Gastroesophageal sphincter (tissue), 3 donors: ENCODE data around the gene SP8.

Experiments used
- EP300 ChIP-seq: sonication (generic); formaldehyde crosslinking; IDR thresholded peaks from one replicate; pipeline ENCODE4 v1.6.1; 2017; ENCODE audit warnings: antibody characterized with exemption, mild to moderate bottlenecking
- POLR2A ChIP-seq, 2 donors: fragments of 450-650 bp; IDR thresholded peaks; one replicate each; pipeline ENCODE4 v1.6.1; 2017; ENCODE audit warnings: antibody characterized with exemption in 2 of 2, mild to moderate bottlenecking in 2 of 2, moderate library complexity in 1 of 2
- TF ChIP-seq, protein P1 (sequence below), 4 experiments: fragments of 200-600 bp in 2 of 4; fragments of 450-650 bp in 2 of 4; sonication (generic) in 1 of 4; IDR thresholded peaks; one replicate each; pipeline ENCODE4 v1.5.1; 2017 to 2019; ENCODE audit warnings: antibody characterized with exemption in 4 of 4, mild to moderate bottlenecking in 2 of 4, moderate library complexity in 2 of 4

DNA sequence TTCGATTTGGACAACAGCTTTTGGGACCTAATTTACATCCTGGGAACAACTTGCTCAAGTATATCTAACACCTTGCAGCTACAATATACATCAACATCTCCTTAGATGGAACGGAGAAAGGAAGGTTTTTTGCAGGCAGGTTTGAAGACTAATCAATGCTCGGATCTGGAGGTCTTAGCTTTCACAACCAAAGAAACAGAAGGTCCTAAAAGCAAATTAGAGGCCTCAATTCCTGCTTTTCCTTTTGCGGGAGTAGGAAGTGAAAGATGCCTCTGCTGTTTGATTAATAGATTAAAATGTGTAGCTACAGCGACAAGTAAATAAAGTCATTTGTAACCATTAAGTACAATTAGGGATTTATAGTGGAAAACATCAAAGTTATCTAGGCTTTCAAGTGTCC is 3.7 kb upstream of the SP8 start:
- TF ChIP-seq, protein P1, sequence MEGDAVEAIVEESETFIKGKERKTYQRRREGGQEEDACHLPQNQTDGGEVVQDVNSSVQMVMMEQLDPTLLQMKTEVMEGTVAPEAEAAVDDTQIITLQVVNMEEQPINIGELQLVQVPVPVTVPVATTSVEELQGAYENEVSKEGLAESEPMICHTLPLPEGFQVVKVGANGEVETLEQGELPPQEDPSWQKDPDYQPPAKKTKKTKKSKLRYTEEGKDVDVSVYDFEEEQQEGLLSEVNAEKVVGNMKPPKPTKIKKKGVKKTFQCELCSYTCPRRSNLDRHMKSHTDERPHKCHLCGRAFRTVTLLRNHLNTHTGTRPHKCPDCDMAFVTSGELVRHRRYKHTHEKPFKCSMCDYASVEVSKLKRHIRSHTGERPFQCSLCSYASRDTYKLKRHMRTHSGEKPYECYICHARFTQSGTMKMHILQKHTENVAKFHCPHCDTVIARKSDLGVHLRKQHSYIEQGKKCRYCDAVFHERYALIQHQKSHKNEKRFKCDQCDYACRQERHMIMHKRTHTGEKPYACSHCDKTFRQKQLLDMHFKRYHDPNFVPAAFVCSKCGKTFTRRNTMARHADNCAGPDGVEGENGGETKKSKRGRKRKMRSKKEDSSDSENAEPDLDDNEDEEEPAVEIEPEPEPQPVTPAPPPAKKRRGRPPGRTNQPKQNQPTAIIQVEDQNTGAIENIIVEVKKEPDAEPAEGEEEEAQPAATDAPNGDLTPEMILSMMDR (IDR thresholded peaks at IDR 0.05), result no peak
- TF ChIP-seq POLR2A (IDR thresholded peaks at IDR 0.05) (no peak), EP300 (no peak)
